Astrocyte of the hippocampus (primary cell): Measurements from ENCODE around the gene PXK.
A peak's percentile ranks its signal among the peaks of the same experiment; 100 is the strongest.
"Not testable (repeated sequence)": the region's sequence is repeated elsewhere in the genome, so short reads cannot be mapped to it uniquely, and the experiment has no call there.

Experiments used
- DNase-seq: peaks from one replicate; pipeline ENCODE4 v3.0.0; 2011; ENCODE audit warnings: low read depth, low spot score

The PXK gene

DNA sequence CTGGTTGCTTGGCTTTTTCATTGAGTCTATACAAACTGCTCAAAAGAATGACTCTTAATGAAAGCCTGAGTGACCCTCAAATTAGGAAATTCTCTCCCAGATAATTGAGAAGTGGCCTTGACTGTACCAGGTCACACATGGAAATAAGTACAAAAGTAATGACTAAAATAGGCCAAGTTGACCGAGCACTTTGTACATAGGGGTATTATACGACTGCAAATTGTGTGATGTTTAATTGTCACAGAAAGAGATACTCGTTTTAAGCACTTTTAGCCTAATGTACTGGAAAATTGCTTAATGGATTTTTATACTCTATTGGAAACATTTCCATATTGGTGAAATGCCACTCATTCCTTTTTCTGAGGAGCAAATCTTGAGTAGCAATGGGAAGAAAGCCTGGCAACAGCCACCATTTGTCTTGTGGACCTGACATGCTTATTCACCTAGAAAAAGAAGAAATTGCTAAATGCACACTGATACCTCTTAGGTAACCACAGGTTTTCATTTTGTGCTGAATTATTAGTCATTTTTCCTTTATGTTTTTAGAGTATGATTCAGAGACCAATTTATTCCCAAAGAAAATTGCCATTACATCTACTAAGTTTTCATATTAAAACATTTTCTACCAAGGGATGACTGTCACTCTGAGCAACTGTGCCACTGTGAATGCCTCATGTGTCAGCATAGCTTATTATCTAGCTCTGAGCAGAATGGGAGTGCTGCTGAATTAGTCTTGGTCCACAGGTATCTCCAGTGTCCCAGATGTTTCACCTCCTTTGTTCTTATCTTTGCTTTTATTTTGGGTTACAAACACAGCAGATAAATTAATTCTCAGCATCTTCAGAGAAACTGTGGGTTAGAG lies 8.9 kb upstream of the PXK start:
- no peak for DNase-seq

GRCh38 chr3:58324391-58325390 lies 8.0 kb upstream of the PXK start:
- peak; percentile 64 for DNase-seq

DNA sequence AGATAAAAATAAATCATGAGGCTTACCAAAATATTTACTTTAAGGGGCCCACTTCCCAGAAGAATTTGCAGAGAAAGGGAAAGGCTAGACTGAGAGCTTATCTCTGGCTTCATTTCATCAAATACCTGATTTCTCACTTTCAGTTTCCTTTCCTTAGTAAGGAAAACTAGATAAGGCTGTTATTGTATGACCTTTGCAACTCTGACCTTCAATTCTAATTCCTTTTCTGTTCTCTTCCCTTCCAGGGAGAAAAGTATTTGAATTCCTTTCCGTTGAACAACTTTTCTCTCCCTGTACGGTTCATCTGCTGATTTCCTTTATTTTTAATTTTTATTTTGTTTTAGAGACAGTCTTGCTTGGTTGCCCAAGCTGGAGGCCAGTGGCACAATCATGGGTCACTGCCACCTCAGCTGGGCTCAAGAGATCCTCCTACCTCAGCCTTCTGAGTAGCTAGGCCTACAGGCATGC lies 7.1 kb upstream of the PXK start:
- DNase-seq, result no peak

DNA sequence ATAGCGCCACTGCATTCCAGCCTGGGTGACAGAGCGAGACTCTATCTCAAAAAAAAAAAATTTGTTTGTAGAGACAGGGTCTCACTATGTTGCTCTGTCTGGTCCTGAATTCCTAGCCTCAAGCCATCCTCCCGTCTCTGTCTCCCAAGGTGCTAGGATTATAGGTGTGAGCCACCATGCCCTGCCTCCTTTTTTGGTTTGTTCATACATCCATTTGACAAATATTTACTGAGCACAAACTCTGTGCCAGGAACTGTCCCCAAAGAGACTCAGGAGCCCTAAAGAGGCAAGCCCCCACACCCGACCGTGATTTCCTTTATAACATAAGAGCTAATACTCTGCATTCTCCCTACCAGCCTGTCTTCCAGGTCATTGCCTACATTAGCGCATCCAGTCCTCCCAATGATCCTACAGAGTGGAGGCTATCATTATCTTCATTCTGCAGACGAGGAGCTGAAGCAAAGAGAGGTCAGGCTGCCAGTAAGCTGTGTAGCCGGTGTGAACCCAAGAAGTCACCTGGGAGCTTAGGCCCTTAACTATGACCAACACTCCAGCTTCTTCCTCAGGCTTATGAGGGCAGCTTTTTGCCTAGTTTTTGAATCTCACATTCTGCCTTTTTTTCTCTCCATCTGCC lies 6.3 kb upstream of the PXK start:
- no peak for DNase-seq

DNA sequence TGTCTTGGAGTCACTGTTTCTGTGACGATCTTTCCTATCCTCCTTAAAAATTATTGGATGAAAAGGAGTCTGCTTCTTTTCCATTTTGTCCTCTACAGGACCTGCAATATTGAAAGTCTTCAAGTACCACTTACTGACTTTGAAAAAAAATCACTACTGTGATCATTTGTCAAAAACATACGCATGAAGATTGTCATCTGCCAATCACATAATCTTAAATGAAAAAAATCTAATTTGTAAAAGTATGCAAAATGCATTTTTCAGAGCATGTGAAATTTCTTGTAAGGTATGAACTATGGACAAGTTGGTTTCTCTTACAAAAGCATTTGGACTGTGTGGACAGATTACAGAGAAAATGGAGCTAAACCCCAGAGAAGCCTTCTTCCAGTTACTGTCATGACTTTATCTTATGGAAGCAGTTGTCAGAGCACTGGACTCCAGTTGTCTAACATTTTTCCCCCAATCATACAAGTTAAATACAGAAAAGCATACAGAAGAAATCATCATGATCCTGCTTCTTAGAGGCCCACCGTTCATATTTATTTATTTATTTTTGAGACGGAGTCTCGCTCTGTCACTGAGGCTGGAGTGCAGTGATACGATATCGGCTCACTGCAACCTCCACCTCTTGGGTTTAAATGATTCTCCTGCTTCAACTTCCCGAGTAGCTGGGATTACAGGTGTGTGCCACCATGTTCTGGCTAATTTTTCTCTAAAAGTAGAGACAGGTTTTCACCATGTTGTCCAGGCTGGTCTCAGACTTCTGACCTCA lies 3.4 kb upstream of the PXK start:
- DNase-seq, result no peak

- DNase-seq, result no peak
Observed at GRCh38 chr3:58329922-58330413, 2.7 kb upstream of the PXK start.

DNA sequence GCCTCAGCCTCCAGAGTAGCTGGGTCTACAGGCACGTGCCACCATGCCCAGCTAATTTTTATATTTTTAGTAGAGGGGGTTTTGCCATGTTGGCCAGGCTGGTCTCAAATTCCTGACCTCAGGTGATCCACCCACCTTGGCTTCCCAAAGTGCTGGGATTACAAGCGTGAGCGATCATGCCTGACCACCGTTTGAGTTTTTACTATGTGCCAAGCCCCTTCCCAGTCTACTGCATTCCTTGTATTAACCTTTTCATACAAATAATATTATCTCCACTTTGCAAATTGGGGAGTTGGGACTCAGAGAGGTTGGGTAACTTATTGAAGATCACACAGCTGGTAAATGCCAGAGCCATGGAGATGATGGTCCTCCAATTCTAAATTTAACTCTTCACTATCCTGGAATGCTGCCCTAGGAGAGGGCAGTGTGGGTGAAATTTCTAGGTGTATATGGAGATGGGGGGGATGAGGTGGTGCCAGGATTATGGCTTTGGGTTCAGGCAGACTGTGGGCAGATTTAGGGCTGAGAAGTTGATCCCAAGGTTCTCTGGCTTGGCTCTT lies 1.0 kb upstream of the PXK start:
- no peak for DNase-seq

DNA sequence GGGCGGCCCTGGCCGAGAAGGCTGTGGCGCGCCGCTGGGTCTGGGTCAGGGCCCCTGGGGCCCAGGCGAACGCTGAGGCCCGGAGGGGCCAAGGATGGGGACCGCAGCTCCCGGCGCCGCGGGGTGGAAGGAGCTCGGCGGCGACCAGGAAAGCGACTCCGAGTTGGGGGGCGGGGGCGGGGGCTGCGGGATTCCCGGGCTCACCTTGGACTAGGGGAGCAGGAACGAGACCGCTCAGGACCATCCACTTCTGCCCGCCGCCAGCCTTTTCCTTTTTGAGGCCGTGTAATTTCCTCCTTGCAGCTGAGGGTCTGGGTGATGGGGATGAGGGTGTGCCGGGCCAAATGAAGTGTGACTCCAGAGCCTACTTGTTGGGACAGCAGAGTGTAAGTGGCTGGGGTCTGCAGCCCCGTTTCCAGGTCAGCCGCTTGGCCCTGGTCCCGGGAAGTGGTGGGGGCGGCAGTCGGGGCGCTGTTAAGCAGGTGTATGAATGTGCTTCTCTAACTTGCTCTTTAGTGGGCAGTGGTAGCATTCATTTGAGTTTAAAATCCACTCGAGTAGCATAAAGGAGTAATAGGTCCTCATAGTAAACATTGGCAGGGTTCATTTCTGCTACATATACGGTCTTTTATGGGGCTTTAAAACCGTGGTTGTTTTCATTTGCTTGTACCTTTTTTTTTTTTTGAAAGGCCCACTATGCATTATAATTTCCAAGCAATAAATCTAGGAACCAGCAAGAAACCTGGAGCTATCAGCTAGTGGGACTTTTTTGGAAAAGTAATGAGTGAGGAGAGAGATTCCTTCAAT lies 717 bp downstream of the PXK start:
- peak; percentile 52 for DNase-seq

GRCh38 chr3:58334013-58334321 lies 1.3 kb downstream of the PXK start:
- no peak for DNase-seq

GRCh38 chr3:58334506-58334884 lies 1.8 kb downstream of the PXK start:
- DNase-seq, result no peak

DNA sequence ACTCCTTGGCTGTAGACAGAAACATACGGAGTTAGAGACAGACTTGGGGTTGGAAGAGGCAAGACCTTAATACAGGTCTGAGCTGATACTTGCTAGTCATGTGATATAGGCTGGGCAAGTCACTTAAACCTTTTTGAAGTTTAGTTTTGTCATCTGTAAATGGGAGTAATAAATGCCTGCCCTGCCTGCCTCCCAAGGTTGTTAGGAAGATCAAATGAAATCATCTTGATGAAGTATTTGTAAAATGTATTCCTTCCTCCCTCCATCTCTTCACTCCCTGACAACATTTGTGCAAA lies 2.9 kb downstream of the PXK start:
- DNase-seq, result no peak

DNA sequence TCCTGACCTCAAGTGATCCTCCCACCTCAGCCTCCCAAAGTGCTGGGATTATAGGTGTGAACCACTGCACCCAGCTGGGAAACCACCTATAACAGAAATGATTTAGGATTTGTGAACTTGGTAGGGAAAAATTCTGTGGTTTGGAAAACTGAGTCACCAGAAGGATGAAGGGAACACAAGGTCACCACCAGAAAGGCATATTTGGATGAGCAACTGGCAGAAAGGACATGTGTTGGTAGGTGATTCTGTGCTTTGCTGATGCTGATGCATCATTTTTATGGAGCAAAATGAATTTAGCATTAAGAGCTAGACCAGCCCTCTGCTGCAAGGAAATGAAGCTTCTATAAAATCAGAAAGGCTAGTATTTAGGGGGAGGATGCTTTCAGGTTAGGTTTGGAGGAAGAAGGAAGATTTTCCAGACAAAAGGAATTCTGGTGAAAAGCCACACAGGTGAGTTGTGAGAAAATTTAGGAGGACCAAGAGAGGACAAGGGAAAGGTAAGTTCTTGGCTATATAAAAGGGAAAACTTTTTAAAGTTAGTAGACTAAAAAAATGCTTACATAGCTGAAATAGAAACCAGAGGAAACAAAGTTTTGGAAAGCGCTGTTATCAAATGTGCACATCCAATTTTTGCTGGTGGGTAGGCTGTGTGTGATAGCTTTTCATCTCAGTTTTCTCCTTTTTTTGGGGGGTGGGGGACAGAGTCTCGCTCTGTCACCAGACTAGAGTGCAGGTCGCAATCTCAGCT lies 3.6 kb downstream of the PXK start:
- peak; percentile 46 for DNase-seq

DNA sequence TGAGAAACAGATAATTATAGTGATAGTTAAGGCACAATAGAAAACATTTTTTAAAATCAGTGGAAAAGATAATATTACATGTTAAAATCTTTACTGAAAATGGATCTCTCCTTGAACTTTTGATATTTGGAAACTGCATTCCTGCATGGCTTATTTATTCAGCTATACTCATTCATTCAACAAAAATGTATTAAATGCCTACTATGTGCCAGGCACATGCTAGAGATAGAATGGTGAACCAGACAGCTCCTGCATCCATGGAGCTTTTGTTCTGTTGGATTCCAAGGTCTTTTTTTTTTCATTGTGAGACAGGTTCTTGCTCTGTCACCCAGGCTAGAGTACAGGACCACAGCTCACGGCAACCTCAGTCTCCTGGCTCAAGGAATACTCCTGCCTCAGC lies 4.5 kb downstream of the PXK start:
- DNase-seq, result no peak

DNA sequence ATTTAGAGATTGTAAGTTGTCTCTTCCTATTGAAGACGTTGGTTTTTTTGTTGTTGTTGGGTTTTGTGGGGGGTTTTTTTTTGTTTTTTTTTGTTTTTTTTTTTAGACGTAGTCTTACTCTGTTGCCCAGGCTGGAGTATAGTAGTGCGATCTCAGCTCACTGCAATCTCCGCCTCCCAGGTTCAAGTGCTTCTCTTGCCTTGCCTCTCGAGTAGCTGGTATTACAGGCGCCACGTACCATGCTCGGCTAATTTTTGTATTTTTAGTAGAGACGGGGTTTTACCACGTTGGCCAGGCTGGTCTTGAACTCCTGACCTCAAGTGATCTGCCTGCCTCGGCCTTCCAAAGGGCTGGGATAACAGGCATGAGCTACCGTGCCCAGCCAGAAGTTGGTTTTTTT lies 6.5 kb downstream of the PXK start:
- not testable (repeated sequence) for DNase-seq

GRCh38 chr3:58340594-58341244 lies 8.0 kb downstream of the PXK start:
- no peak for DNase-seq

DNA sequence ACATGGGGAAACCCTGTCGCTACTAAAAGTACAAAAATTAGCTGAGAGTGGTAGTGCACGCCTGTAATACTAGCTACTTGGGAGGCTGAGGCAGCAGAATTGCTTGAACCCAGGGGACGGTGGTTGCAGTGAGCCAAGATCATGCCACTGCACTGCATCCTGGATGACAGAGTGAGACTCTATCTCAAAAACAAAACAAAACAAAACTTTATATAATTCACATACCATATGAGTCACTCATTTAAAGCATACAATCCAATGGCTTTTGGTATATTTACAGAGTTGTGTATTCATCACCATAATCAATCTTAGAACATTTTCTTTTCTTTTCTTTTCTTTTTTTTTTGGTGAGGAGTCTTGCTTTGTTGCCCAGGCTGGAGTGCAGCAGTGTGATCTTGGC lies 8.7 kb downstream of the PXK start:
- DNase-seq, result no peak

GRCh38 chr3:58342676-58343075 lies 10.0 kb downstream of the PXK start:
- DNase-seq, result no peak

DNA sequence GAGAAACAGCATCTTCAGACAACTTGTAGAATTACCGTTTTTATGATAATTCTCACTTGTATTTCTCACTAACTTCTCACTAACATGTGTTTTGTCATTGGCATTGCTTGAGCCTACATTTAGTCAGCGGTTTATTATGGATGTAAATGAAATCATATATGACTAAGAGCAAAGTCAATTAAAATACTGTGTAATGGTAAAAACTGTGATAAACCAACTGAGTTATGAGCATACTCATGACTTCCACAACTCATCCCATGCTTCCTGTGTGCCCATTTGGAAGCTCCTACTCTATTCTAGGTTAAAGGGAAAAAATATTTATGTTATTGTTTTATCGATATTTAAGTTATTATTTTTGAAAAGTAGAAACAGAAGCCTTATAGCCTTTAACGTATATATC lies 12.8 kb downstream of the PXK start:
- DNase-seq, result no peak

DNA sequence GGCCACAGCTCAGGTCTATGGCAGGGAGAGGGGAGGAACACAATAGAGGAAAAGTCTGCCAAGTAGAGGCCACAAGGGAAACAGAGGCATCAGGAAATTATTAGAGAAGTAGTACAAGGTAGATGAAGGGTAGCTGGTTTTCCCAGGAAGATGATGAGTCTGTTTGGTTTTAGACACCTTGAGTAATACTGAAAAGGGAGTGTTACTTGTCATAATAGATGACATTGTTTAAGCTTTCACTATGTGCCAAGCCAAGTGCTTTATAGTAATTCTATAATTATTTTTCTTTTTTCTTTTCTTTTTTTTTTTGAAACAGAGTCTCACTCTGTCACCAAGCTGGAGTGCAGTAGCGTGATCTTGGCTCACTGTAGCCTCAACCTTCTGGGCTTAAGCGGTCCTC lies 13.7 kb downstream of the PXK start:
- no peak for DNase-seq
